Measurements from ENCODE around the gene UBE2B.

DNA sequence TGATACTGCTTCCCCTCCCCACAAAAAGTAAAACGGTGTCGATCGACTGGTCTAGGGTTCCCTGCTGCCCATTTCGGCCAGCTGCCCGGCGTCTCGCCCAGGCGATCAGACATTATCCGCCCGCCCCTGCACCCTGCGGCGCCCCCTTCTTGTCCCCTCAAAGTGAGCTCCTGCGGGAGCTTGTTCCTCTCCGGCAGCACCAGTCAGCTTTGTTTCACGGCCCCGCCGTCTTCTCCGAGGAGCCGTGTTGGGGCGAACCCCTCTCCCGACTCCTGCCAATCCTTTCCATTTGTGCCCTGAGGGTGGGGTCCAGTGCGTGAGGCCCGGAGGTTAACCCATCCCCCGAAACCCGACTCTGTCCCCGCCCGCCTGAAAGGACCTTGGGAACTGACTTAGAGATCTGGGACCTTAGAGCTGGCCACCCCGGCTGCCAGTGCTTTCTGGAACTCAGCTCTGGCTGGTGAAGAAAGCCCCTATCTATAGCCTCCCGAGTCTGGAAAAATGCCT, 518 bp downstream of the UBE2B start:
- TF ChIP-seq, protein P1, sequence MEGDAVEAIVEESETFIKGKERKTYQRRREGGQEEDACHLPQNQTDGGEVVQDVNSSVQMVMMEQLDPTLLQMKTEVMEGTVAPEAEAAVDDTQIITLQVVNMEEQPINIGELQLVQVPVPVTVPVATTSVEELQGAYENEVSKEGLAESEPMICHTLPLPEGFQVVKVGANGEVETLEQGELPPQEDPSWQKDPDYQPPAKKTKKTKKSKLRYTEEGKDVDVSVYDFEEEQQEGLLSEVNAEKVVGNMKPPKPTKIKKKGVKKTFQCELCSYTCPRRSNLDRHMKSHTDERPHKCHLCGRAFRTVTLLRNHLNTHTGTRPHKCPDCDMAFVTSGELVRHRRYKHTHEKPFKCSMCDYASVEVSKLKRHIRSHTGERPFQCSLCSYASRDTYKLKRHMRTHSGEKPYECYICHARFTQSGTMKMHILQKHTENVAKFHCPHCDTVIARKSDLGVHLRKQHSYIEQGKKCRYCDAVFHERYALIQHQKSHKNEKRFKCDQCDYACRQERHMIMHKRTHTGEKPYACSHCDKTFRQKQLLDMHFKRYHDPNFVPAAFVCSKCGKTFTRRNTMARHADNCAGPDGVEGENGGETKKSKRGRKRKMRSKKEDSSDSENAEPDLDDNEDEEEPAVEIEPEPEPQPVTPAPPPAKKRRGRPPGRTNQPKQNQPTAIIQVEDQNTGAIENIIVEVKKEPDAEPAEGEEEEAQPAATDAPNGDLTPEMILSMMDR (conservative IDR thresholded peaks at IDR 0.05; ENCODE audit: low read length): no peak
- TF ChIP-seq EZH2phosphoT487 (IDR thresholded peaks at IDR 0.05; ENCODE audit: borderline replicate concordance): no peak
